Activated CD4-positive, alpha-beta T cell treated with anti-CD3 and anti-CD28 coated beads, Interleukin-2, amount 10 ng/mL, durations not matched to agents 7 days and 5 days (primary cell): Measurements from ENCODE around the gene CLGN. TPM values are rescaled to one million over a fixed set of nuclear protein-coding genes. Genes with fewer than 3 reads are reported as not detected.

Source experiments
- CTCF ChIA-PET: fragments of 350-600 bp; sonication (Branson Sonifier 250); formaldehyde crosslinking; loops from one replicate; lab custom pipeline; 2021; ENCODE audit warnings: antibody characterized with exemption; lab: Charles Lee
- POLR2A ChIA-PET: fragments of 350-600 bp; sonication (Branson Sonifier 250); formaldehyde crosslinking; loops from one replicate; lab custom pipeline; 2021; ENCODE audit warnings: antibody characterized with exemption; lab: Charles Lee
- DNase-seq: peaks from one replicate; pipeline ENCODE4 v3.0.0-alpha.2; 2020
- H3K27ac Mint-ChIP-seq: one replicate; pipeline ENCODE4 v1.8.0; 2021; ENCODE audit warnings: mild to moderate bottlenecking, moderate library complexity, mixed read lengths
- H3K27me3 Mint-ChIP-seq: one replicate; pipeline ENCODE4 v1.8.0; 2021; ENCODE audit warnings: mixed read lengths
- H3K36me3 Mint-ChIP-seq: one replicate; pipeline ENCODE4 v1.8.0; 2021; ENCODE audit warnings: low read depth, mixed read lengths
- H3K4me1 Mint-ChIP-seq: one replicate; pipeline ENCODE4 v1.8.0; 2021; ENCODE audit warnings: mixed read lengths
- H3K4me3 Mint-ChIP-seq: one replicate; pipeline ENCODE4 v1.8.0; 2021; ENCODE audit warnings: mild to moderate bottlenecking, moderate library complexity, mixed read lengths
- H3K9me3 Mint-ChIP-seq: one replicate; pipeline ENCODE4 v1.8.0; 2021; ENCODE audit warnings: mixed read lengths
- total RNA-seq, 2 experiments: library from RNA; stranded (reverse); gene quantifications; one replicate each; pipeline ENCODE4 v1.2.3, GENCODE V29; 2021

The CLGN gene
- total RNA-seq, 2 experiments from 2014 or later: 0.21 TPM; not detected in 1

- DNase-seq: no peak
- Mint-ChIP-seq H3K4me1 (peaks cover 2% of the 10 kb centered on the region), H3K9me3 (no peaks in the 10 kb centered on the region), H3K27ac (no peak overlapping the region), H3K36me3 (no peaks in the 10 kb centered on the region), H3K4me3 (no peak overlapping the region), H3K27me3 (no peaks in the 10 kb centered on the region)
- ChIA-PET POLR2A (no interaction called here), CTCF (interaction anchor here (1.4 to 1.8 kb wide), 2 partner anchors 9 to 22 kb away, joined by 3 to 5 read pairs; no protein-coding TSS in a partner anchor)
Measured at GRCh38 chr4:140368686-140369085, 58.8 kb downstream of the CLGN start.

- Mint-ChIP-seq H3K4me1 (peaks cover 2% of the 10 kb centered on the region), H3K27me3 (no peaks in the 10 kb centered on the region), H3K9me3 (no peaks in the 10 kb centered on the region), H3K36me3 (no peaks in the 10 kb centered on the region), H3K4me3 (no peak overlapping the region), H3K27ac (no peak overlapping the region)
- CTCF ChIA-PET: interaction anchor here (0.8 to 1.1 kb wide), 3 partner anchors 8 to 156 kb away, joined by 3 read pairs; partner anchors contain the start of gene ELMOD2
- no peak for DNase-seq
- POLR2A ChIA-PET: interaction anchor here (0.6 kb wide), 1 partner anchor 712 kb away, joined by 3 read pairs; no protein-coding TSS in a partner anchor
Measured at GRCh38 chr4:140367738-140368137, 59.7 kb downstream of the CLGN start.

GRCh38 chr4:140363558-140363957 is 63.9 kb downstream of the CLGN start:
- POLR2A ChIA-PET: no interaction called here
- Mint-ChIP-seq H3K36me3 (no peaks in the 10 kb centered on the region), H3K4me1 (no peaks in the 10 kb centered on the region), H3K9me3 (no peaks in the 10 kb centered on the region), H3K27ac (no peak overlapping the region), H3K27me3 (peaks cover 4% of the 10 kb centered on the region), H3K4me3 (no peak overlapping the region)
- no peak for DNase-seq
- CTCF ChIA-PET: no interaction called here

- no peak overlapping the region for H3K27ac Mint-ChIP-seq
Measured at GRCh38 chr4:140363051-140363450, 64.4 kb downstream of the CLGN start.

GRCh38 chr4:140361099-140361498 is 66.3 kb downstream of the CLGN start:
- POLR2A ChIA-PET: no interaction called here
- H3K27me3 Mint-ChIP-seq: peaks cover 7% of the 10 kb centered on the region
- no peaks in the 10 kb centered on the region for H3K36me3 Mint-ChIP-seq
- CTCF ChIA-PET: interaction anchor here (1.8 kb wide), 1 partner anchor 13 kb away, joined by 10 read pairs; the partner anchor contains the start of gene SCOC
- no peak overlapping the region for H3K4me3 Mint-ChIP-seq
- no peaks in the 10 kb centered on the region for H3K4me1 Mint-ChIP-seq
- no peak overlapping the region for H3K27ac Mint-ChIP-seq
- DNase-seq: no peak
- H3K9me3 Mint-ChIP-seq: no peaks in the 10 kb centered on the region

More at GRCh38 chr4:140363051-140363450, 64.4 kb downstream of the CLGN start:
- H3K4me3 Mint-ChIP-seq: no peak overlapping the region
- POLR2A ChIA-PET: no interaction called here
- H3K4me1 Mint-ChIP-seq: no peaks in the 10 kb centered on the region
- no peaks in the 10 kb centered on the region for H3K9me3 Mint-ChIP-seq
- no peaks in the 10 kb centered on the region for H3K36me3 Mint-ChIP-seq
- no peak for DNase-seq
- CTCF ChIA-PET: interaction anchor here (0.6 kb wide), 1 partner anchor 1073 kb away, joined by 3 read pairs; no protein-coding TSS in a partner anchor
- H3K27me3 Mint-ChIP-seq: peaks cover 4% of the 10 kb centered on the region

- H3K4me3 Mint-ChIP-seq: no peak overlapping the region
- ChIA-PET CTCF (interaction anchor here (0.6 to 2.3 kb wide), 8 partner anchors 8 to 524 kb away, joined by 3 to 10 read pairs (median 4); partner anchors contain the start of gene SCOC), POLR2A (interaction anchor here (0.6 kb wide), 2 partner anchors 250 to 543 kb away, joined by 3 to 4 read pairs; no protein-coding TSS in a partner anchor)
- H3K4me1 Mint-ChIP-seq: no peaks in the 10 kb centered on the region
- peak; percentile 88 for DNase-seq
- no peaks in the 10 kb centered on the region for H3K9me3 Mint-ChIP-seq
- H3K27ac Mint-ChIP-seq: no peak overlapping the region
- no peaks in the 10 kb centered on the region for H3K36me3 Mint-ChIP-seq
- H3K27me3 Mint-ChIP-seq: peaks cover 7% of the 10 kb centered on the region
Measured at GRCh38 chr4:140359562-140360427, 67.7 kb downstream of the CLGN start.

GRCh38 chr4:140358281-140358680 is 69.2 kb downstream of the CLGN start:
- H3K27ac Mint-ChIP-seq: no peak overlapping the region
- no peak overlapping the region for H3K4me3 Mint-ChIP-seq
- H3K9me3 Mint-ChIP-seq: no peaks in the 10 kb centered on the region
- peaks cover 9% of the 10 kb centered on the region for H3K4me1 Mint-ChIP-seq
- no peak for DNase-seq
- CTCF ChIA-PET: no interaction called here
- peaks cover 7% of the 10 kb centered on the region for H3K27me3 Mint-ChIP-seq
- POLR2A ChIA-PET: no interaction called here
- no peaks in the 10 kb centered on the region for H3K36me3 Mint-ChIP-seq

- POLR2A ChIA-PET: no interaction called here
- CTCF ChIA-PET: no interaction called here
- Mint-ChIP-seq H3K27me3 (peaks cover 7% of the 10 kb centered on the region), H3K4me1 (peaks cover 12% of the 10 kb centered on the region), H3K4me3 (no peak overlapping the region), H3K27ac (no peak overlapping the region), H3K36me3 (no peaks in the 10 kb centered on the region), H3K9me3 (no peaks in the 10 kb centered on the region)
- DNase-seq: no peak
Measured at GRCh38 chr4:140357868-140358267, 69.6 kb downstream of the CLGN start.

- no peak overlapping the region for H3K27ac Mint-ChIP-seq
- no peak overlapping the region for H3K4me3 Mint-ChIP-seq
- CTCF ChIA-PET: no interaction called here
- POLR2A ChIA-PET: no interaction called here
- H3K27me3 Mint-ChIP-seq: peaks cover 7% of the 10 kb centered on the region
- H3K36me3 Mint-ChIP-seq: no peaks in the 10 kb centered on the region
- H3K9me3 Mint-ChIP-seq: no peaks in the 10 kb centered on the region
- DNase-seq: no peak
- H3K4me1 Mint-ChIP-seq: peaks cover 12% of the 10 kb centered on the region
Measured at GRCh38 chr4:140355288-140355687, 72.2 kb downstream of the CLGN start.

- Mint-ChIP-seq H3K27me3 (peaks cover 11% of the 10 kb centered on the region), H3K9me3 (no peaks in the 10 kb centered on the region), H3K27ac (peak overlapping the region; percentile 47), H3K4me3 (no peak overlapping the region), H3K36me3 (no peaks in the 10 kb centered on the region), H3K4me1 (peaks cover 12% of the 10 kb centered on the region)
- ChIA-PET POLR2A (no interaction called here), CTCF (no interaction called here)
- DNase-seq: no peak
Measured at GRCh38 chr4:140353786-140354185, 73.7 kb downstream of the CLGN start.

GRCh38 chr4:140351093-140352075 is 76.1 kb downstream of the CLGN start:
- ChIA-PET POLR2A (no interaction called here), CTCF (interaction anchor here (0.6 to 1.3 kb wide), 3 partner anchors 8 to 1416 kb away, joined by 3 to 4 read pairs (median 3); no protein-coding TSS in a partner anchor)
- Mint-ChIP-seq H3K36me3 (no peaks in the 10 kb centered on the region), H3K4me3 (no peak overlapping the region), H3K27me3 (peaks cover 8% of the 10 kb centered on the region), H3K9me3 (no peaks in the 10 kb centered on the region), H3K4me1 (peaks cover 12% of the 10 kb centered on the region), H3K27ac (no peak overlapping the region)
- DNase-seq: no peak

GRCh38 chr4:140349816-140350215 is 77.6 kb downstream of the CLGN start:
- Mint-ChIP-seq H3K4me3 (no peak overlapping the region), H3K27me3 (peaks cover 10% of the 10 kb centered on the region), H3K27ac (no peak overlapping the region), H3K9me3 (no peaks in the 10 kb centered on the region), H3K36me3 (no peaks in the 10 kb centered on the region), H3K4me1 (peaks cover 12% of the 10 kb centered on the region)
- POLR2A ChIA-PET: no interaction called here
- DNase-seq: no peak
- CTCF ChIA-PET: interaction anchor here (1.3 kb wide), 1 partner anchor 9 kb away, joined by 3 read pairs; no protein-coding TSS in a partner anchor
